ENCODE measurements around the gene SLC25A20.
"Not testable (repeated sequence)": the region's sequence is repeated elsewhere in the genome, so short reads cannot be mapped to it uniquely, and the experiment has no call there.

Gene SLC25A20

GRCh38 chr3:48845170-48845569 lies 53.5 kb downstream of the SLC25A20 start:
- no peak for DNase-seq

GRCh38 chr3:48837163-48837562 lies 61.5 kb downstream of the SLC25A20 start:
- DNase-seq, result no peak

- no peak for DNase-seq
These were observed 62.9 kb downstream of the SLC25A20 start for GRCh38 chr3:48835650-48836366.

GRCh38 chr3:48832684-48833083 lies 66.0 kb downstream of the SLC25A20 start:
- no peak for DNase-seq

- no peak for DNase-seq
These were observed 68.0 kb downstream of the SLC25A20 start for GRCh38 chr3:48830715-48831114.

GRCh38 chr3:48829525-48829924 lies 69.2 kb downstream of the SLC25A20 start:
- DNase-seq, result not testable (repeated sequence)

GRCh38 chr3:48827874-48828273 lies 70.8 kb downstream of the SLC25A20 start:
- DNase-seq, result not testable (repeated sequence)

GRCh38 chr3:48826451-48826850 lies 72.2 kb downstream of the SLC25A20 start:
- no peak for DNase-seq

- no peak for DNase-seq
These were observed 77.9 kb downstream of the SLC25A20 start for GRCh38 chr3:48820612-48821324.

- no peak for DNase-seq
These were observed 79.2 kb downstream of the SLC25A20 start for GRCh38 chr3:48819234-48820221.

- no peak for DNase-seq
These were observed 87.2 kb downstream of the SLC25A20 start for GRCh38 chr3:48811524-48811923.
